HCT116 (cell line): Measurements from ENCODE around the gene NLN. TPM values are rescaled to one million over a fixed set of nuclear protein-coding genes. Genes with fewer than 3 reads are reported as not detected.

Experiments used
- ATAC-seq: fragments of 200-7000 bp; cut with Tn5 transposase; 2 replicates; pipeline ENCODE4 v1.9.1; 2020; ENCODE audit warnings: mild to moderate bottlenecking, moderate library complexity
- BruUV-seq: library from RNA; stranded (reverse); fragments of 400-500 nt; replicated peaks from 2 replicates; lab custom pipeline; 2021; lab: Mats Ljungman, UMichigan
- CTCF ChIA-PET: fragments of 300-600 bp; sonication (Branson Sonifier 250); formaldehyde crosslinking; loops from one replicate; lab custom pipeline; 2021; ENCODE audit warnings: antibody characterized with exemption; lab: Charles Lee
- POLR2A ChIA-PET: fragments of 300-600, 350-600 bp; sonication (Branson Sonifier 250); formaldehyde crosslinking; loops from one replicate; lab custom pipeline; 2021; ENCODE audit warnings: antibody characterized with exemption; lab: Charles Lee
- RAD21 ChIA-PET, 2 experiments: fragments of 300-600 bp; sonication (Branson Sonifier 250); formaldehyde crosslinking; loops; one replicate each; lab custom pipeline; 2023; ENCODE audit warnings: low total read pairs in 2 of 2; ENCODE audit not compliant: uncharacterized antibody in 2 of 2, unreplicated experiment in 2 of 2, low non-redundant PET in 1 of 2; lab: Charles Lee
- DNase-seq: peaks from one replicate; pipeline ENCODE4 v3.0.0-alpha.2; 2010; ENCODE audit warnings: low read depth, low spot score
- H2AFZ ChIP-seq: fragments of 200-600 bp; shearing (Covaris generic), sonication (generic); 2 replicates; pipeline ENCODE4 v1.6.1; 2017; ENCODE audit warnings: low read depth, mixed run types, mixed read lengths, antibody characterized with exemption, low read length; ENCODE audit not compliant: poor library complexity, severe bottlenecking
- H3K27ac ChIP-seq: 2 replicates; pipeline ENCODE4 v1.5.1; 2012; ENCODE audit warnings: low read depth, low read length
- H3K27me3 ChIP-seq: fragments of 200-600 bp; sonication (generic); 2 replicates; pipeline ENCODE4 v1.6.1; 2016; ENCODE audit warnings: mixed run types, low read length, mixed read lengths; ENCODE audit not compliant: insufficient read depth
- H3K36me3 ChIP-seq, 2 experiments: fragments of 200-500 bp in 1 of 2; fragments of 200-600 bp in 1 of 2; sonication (Bioruptor generic) in 1 of 2; sonication (generic) in 1 of 2; 2 replicates each; pipeline versions ENCODE4 v1.5.1 to v1.6.1; 2014 to 2016; ENCODE audit warnings: low read length in 2 of 2, inconsistent platforms in 1 of 2, mixed read lengths in 1 of 2, mixed run types in 1 of 2; ENCODE audit not compliant: insufficient read depth in 2 of 2, control insufficient read depth in 1 of 2
- H3K4me1 ChIP-seq, 2 experiments: fragments of 200-600 bp in 1 of 2; sonication (generic) in 1 of 2; 2 replicates each; pipeline versions ENCODE4 v1.5.1 to v1.6.1; 2012 to 2017; ENCODE audit warnings: low read length in 2 of 2, inconsistent platforms in 1 of 2, mild to moderate bottlenecking in 1 of 2, mixed read lengths in 1 of 2, mixed run types in 1 of 2, moderate library complexity in 1 of 2; ENCODE audit not compliant: insufficient read depth in 2 of 2, control insufficient read depth in 1 of 2
- H3K4me2 ChIP-seq: fragments of 200-600 bp; sonication (generic); 2 replicates; pipeline ENCODE4 v1.6.1; 2017; ENCODE audit warnings: mixed run types, low read length, mixed read lengths
- H3K4me3 ChIP-seq, 2 experiments: fragments of 200-600 bp in 1 of 2; sonication (generic) in 1 of 2; replicated peaks in 1 of 2; 2 replicates each; pipeline ENCODE4 v1.5.1; 2011 to 2016; ENCODE audit warnings: low read length in 2 of 2, control low read depth in 1 of 2, low read depth in 1 of 2, mild to moderate bottlenecking in 1 of 2, mixed read lengths in 1 of 2, mixed run types in 1 of 2
- H3K79me2 ChIP-seq: fragments of 200-600 bp; sonication (generic); 2 replicates; pipeline ENCODE4 v1.6.1; 2017; ENCODE audit warnings: mild to moderate bottlenecking, mixed run types, low read length, moderate library complexity, mixed read lengths; ENCODE audit not compliant: insufficient read depth
- H3K9ac ChIP-seq: fragments of 200-600 bp; sonication (generic); 2 replicates; pipeline ENCODE4 v1.6.1; 2016; ENCODE audit warnings: low read length, mixed read lengths
- H3K9me2 ChIP-seq: fragments of 200-600 bp; sonication (generic), shearing (Covaris generic); 2 replicates; pipeline ENCODE4 v1.6.1; 2017; ENCODE audit warnings: mixed run types, mild to moderate bottlenecking, moderate library complexity; ENCODE audit not compliant: insufficient read depth
- H3K9me3 ChIP-seq, 2 experiments: fragments of 200-500 bp in 1 of 2; fragments of 200-600 bp in 1 of 2; sonication (Bioruptor generic) in 1 of 2; sonication (generic) in 1 of 2; 2 replicates each; pipeline ENCODE4 v1.6.1; 2014 to 2017; ENCODE audit warnings: low read length in 2 of 2, mixed read lengths in 2 of 2, inconsistent platforms in 1 of 2, low read depth in 1 of 2, mild to moderate bottlenecking in 1 of 2, mixed run types in 1 of 2, moderate library complexity in 1 of 2; ENCODE audit not compliant: control insufficient read depth in 1 of 2, insufficient read depth in 1 of 2
- H4K20me1 ChIP-seq: fragments of 200-600 bp; sonication (generic), shearing (Covaris generic); 2 replicates; pipeline ENCODE4 v1.6.1; 2017; ENCODE audit warnings: mixed run types, mild to moderate bottlenecking, moderate library complexity; ENCODE audit not compliant: insufficient read depth
- ATF3 ChIP-seq: IDR thresholded peaks from 2 replicates; pipeline ENCODE4 v1.6.1; 2012
- CBX3 ChIP-seq: IDR thresholded peaks from 2 replicates; pipeline ENCODE4 v1.6.1; 2012; ENCODE audit warnings: low read depth
- CEBPB ChIP-seq: IDR thresholded peaks from 2 replicates; pipeline ENCODE4 v1.6.1; 2012; ENCODE audit warnings: low read depth
- EGR1 ChIP-seq: IDR thresholded peaks from 2 replicates; pipeline ENCODE4 v1.6.1; 2012; ENCODE audit warnings: low read depth
- ELF1 ChIP-seq: IDR thresholded peaks from 2 replicates; pipeline ENCODE4 v1.6.1; 2012; ENCODE audit warnings: low read depth, borderline replicate concordance
- EZH2 ChIP-seq: fragments of 200-600 bp; sonication (generic); IDR thresholded peaks from 2 replicates; pipeline ENCODE4 v1.6.1; 2017; ENCODE audit warnings: antibody characterized with exemption, mixed run types
- EZH2phosphoT487 ChIP-seq: fragments of 200-600 bp; IDR thresholded peaks from 2 replicates; pipeline ENCODE4 v1.6.1; 2018; ENCODE audit warnings: antibody characterized with exemption, borderline replicate concordance
- JUND ChIP-seq: IDR thresholded peaks from 2 replicates; pipeline ENCODE4 v1.6.1; 2012
- MAX ChIP-seq: IDR thresholded peaks from 2 replicates; pipeline ENCODE4 v1.6.1; 2012
- POLR2A ChIP-seq: IDR thresholded peaks from 2 replicates; pipeline ENCODE4 v1.7.0; 2011; ENCODE audit warnings: borderline replicate concordance; ENCODE audit not compliant: insufficient read depth, insufficient read length; ENCODE audit errors: extremely low read depth
- POLR2AphosphoS5 ChIP-seq: IDR thresholded peaks from 2 replicates; pipeline ENCODE4 v1.6.1; 2011; ENCODE audit warnings: mild to moderate bottlenecking, low read depth, low read length, moderate library complexity
- RAD21 ChIP-seq: IDR thresholded peaks from 2 replicates; pipeline ENCODE4 v1.6.1; 2012; ENCODE audit warnings: low read depth, mild to moderate bottlenecking
- REST ChIP-seq: IDR thresholded peaks from 2 replicates; pipeline ENCODE4 v1.6.1; 2012; ENCODE audit warnings: low read depth
- SP1 ChIP-seq: IDR thresholded peaks from 2 replicates; pipeline ENCODE4 v1.6.1; 2012; ENCODE audit warnings: low read depth
- SRF ChIP-seq: IDR thresholded peaks from 2 replicates; pipeline ENCODE4 v1.6.1; 2012; ENCODE audit warnings: low read depth
- YY1 ChIP-seq: IDR thresholded peaks from 2 replicates; pipeline ENCODE4 v1.6.1; 2011; ENCODE audit warnings: low read length, low read depth, moderate library complexity, mild to moderate bottlenecking; ENCODE audit not compliant: insufficient replicate concordance; ENCODE audit errors: extremely low read depth
- ZFX ChIP-seq: fragments of 450-650 bp; IDR thresholded peaks from 2 replicates; pipeline ENCODE4 v1.6.1; 2017
- ZNF274 ChIP-seq: fragments of 200-500 bp; sonication (Bioruptor generic); IDR thresholded peaks from 2 replicates; pipeline ENCODE4 v1.6.1; 2014; ENCODE audit warnings: mild to moderate bottlenecking, low read depth, low read length, inconsistent platforms
- intact Hi-C: fragments of 100-400 bp; cut with micrococcal nuclease; formaldehyde crosslinking; loops from 2 replicates; pipeline ENCODE4 v1.10.0; 2022
- total RNA-seq: library from RNA; stranded (reverse); gene quantifications from one replicate; pipeline ENCODE4 v1.2.1, GENCODE V29; 2021; ENCODE audit not compliant: unreplicated experiment

Gene NLN
- total RNA-seq, 1 experiment from 2014 or later: 67.6 TPM

- intact Hi-C loops: no loop called here
- CTCF ChIA-PET: no interaction called here
- H3K36me3 ChIP-seq: peaks cover 0 to 8% of the 10 kb centered on the region in 2 experiments; a peak in 1 of 4 replicates
- TF ChIP-seq JUND: no peak
- TF ChIP-seq POLR2AphosphoS5: no peak
- TF ChIP-seq YY1: no peak
- no peak for TF ChIP-seq POLR2A
- TF ChIP-seq ATF3: no peak
- no peak for TF ChIP-seq SP1
- TF ChIP-seq SRF: no peak
- no peak for TF ChIP-seq EZH2phosphoT487
- TF ChIP-seq ZFX: no peak
- H3K4me2 ChIP-seq: no peak overlapping the region
- RAD21 ChIA-PET: no interaction called here
- H3K79me2 ChIP-seq: no peaks in the 10 kb centered on the region
- H2AFZ ChIP-seq: no peak overlapping the region
- POLR2A ChIA-PET: no interaction called here
- no peaks in the 10 kb centered on the region for H4K20me1 ChIP-seq
- no peak overlapping the region for H3K9ac ChIP-seq
- no TSS peak for BruUV-seq
- DNase-seq (no peak), ATAC-seq (no peak)
- no peak overlapping the region for H3K27ac ChIP-seq
- no peaks in the 10 kb centered on the region for H3K9me2 ChIP-seq
- no peak overlapping the region for H3K4me3 ChIP-seq
- H3K9me3 ChIP-seq: peaks cover 3 to 5% of the 10 kb centered on the region in 2 experiments; a peak in 2 of 4 replicates
- H3K27me3 ChIP-seq: no peaks in the 10 kb centered on the region
- H3K4me1 ChIP-seq: no peaks in the 10 kb centered on the region
These were observed 77.9 kb downstream of the NLN start for GRCh38 chr5:65799857-65800256.

GRCh38 chr5:65800775-65801174 is 78.8 kb downstream of the NLN start:
- CTCF ChIA-PET: no interaction called here

More at GRCh38 chr5:65800775-65801174, 78.8 kb downstream of the NLN start:
- no peaks in the 10 kb centered on the region for H3K4me1 ChIP-seq
- no peak overlapping the region for H3K4me3 ChIP-seq
- BruUV-seq: no TSS peak
- H3K79me2 ChIP-seq: no peaks in the 10 kb centered on the region
- no peak for DNase-seq
- no peaks in the 10 kb centered on the region for H3K9me2 ChIP-seq
- H3K4me2 ChIP-seq: no peak overlapping the region
- peaks cover 3 to 5% of the 10 kb centered on the region in 2 experiments; a peak in 2 of 4 replicates for H3K9me3 ChIP-seq
- peaks cover 0 to 11% of the 10 kb centered on the region in 2 experiments; a peak in 1 of 4 replicates for H3K36me3 ChIP-seq
- H4K20me1 ChIP-seq: no peaks in the 10 kb centered on the region
- ATAC-seq: no peak
- no peak overlapping the region for H3K27ac ChIP-seq
- H3K27me3 ChIP-seq: no peaks in the 10 kb centered on the region
- POLR2A ChIA-PET: no interaction called here
- intact Hi-C loops: no loop called here
- H2AFZ ChIP-seq: no peak overlapping the region
- no peak overlapping the region for H3K9ac ChIP-seq
- TF ChIP-seq SP1 (no peak), EGR1 (no peak), ATF3 (no peak), REST (no peak), CEBPB (no peak), ELF1 (no peak), JUND (no peak), POLR2A (no peak), POLR2AphosphoS5 (no peak), EZH2phosphoT487 (no peak), EZH2 (no peak), RAD21 (no peak), CBX3 (no peak), YY1 (no peak), MAX (no peak), SRF (no peak), ZNF274 (no peak), ZFX (no peak)
- TF ChIP-seq, all 23 proteins: peak for 0
- RAD21 ChIA-PET: no interaction called here
